ENCODE data around the gene PRKCZ. TPM values are rescaled to one million over a fixed set of nuclear protein-coding genes. Genes with fewer than 3 reads are reported as not detected.

PRKCZ gene
- polyA plus RNA-seq, 1 of the 3 experiments (the other 2 are of a cell fraction), result 24.2 TPM

- Histone ChIP-seq H2AFZ (ENCODE audit: low read depth) (no peak overlapping the region), H3K36me3 (replicated peaks in 1 of 2; ENCODE audit: control insufficient read depth in 1 of 2, insufficient read depth in 2 of 2, low read length in 1 of 2) (peaks cover 0 to under 1% of the 10 kb centered on the region in 2 experiments), H3K27me3 (ENCODE audit: insufficient read depth) (no peaks in the 10 kb centered on the region), H3K4me2 (no peak overlapping the region), H3K9ac (no peak overlapping the region), H4K20me1 (ENCODE audit: insufficient read depth) (no peaks in the 10 kb centered on the region), H3K79me2 (ENCODE audit: insufficient read depth) (no peaks in the 10 kb centered on the region), H3K9me2 (no peaks in the 10 kb centered on the region), H3K4me1 (ENCODE audit: control insufficient read depth in 1 of 2, insufficient read depth in 2 of 2, low read depth in 1 of 2, low read length in 1 of 2) (no peaks in the 10 kb centered on the region), H3K9me3 (no peaks in the 10 kb centered on the region), H3K4me3 (ENCODE audit: low read depth in 2 of 2, low read length in 1 of 2) (no peak overlapping the region), H3K27ac (ENCODE audit: low read depth in 2 of 2, low read length in 1 of 2) (no peak overlapping the region), H3F3A (replicated peaks; ENCODE audit: insufficient read depth) (no peaks in the 10 kb centered on the region)
- TF ChIP-seq NFIC (IDR thresholded peaks at IDR 0.05; ENCODE audit: borderline replicate concordance) (no peak), ELF1 (IDR thresholded peaks at IDR 0.05) (no peak), REST (IDR thresholded peaks at IDR 0.05; ENCODE audit: low read depth, low read length) (no peak), FOXJ3 (CRISPR knock-in tag; IDR thresholded peaks at IDR 0.05) (no peak), SIN3A (IDR thresholded peaks at IDR 0.05; ENCODE audit: borderline replicate concordance, low read depth, low read length) (no peak), JUND (IDR thresholded peaks at IDR 0.05) (no peak), GATA2 (CRISPR knock-in tag; IDR thresholded peaks at IDR 0.05) (no peak), FOSL2 (IDR thresholded peaks at IDR 0.05; ENCODE audit: borderline replicate concordance, low read depth) (no peak), GABPA (IDR thresholded peaks at IDR 0.05; ENCODE audit: low read depth) (no peak), EP300 (IDR thresholded peaks at IDR 0.05; ENCODE audit: borderline replicate concordance in 1 of 2, low read depth in 1 of 2, low read length in 1 of 2) (no peak), NRF1 (IDR thresholded peaks at IDR 0.05; ENCODE audit: low read depth, low read length) (no peak), ZBTB33 (IDR thresholded peaks at IDR 0.05; ENCODE audit: borderline replicate concordance, low read depth) (no peak), SMC3 (IDR thresholded peaks at IDR 0.05; ENCODE audit: low read depth, low read length) (no peak), CHD2 (IDR thresholded peaks at IDR 0.05; ENCODE audit: low read length, partially characterized antibody) (no peak)
- ChIA-PET CTCF (interaction anchor here (1.3 to 2.4 kb wide), 2 partner anchors 20 to 21 kb away, joined by 3 to 9 read pairs; no protein-coding TSS in a partner anchor), POLR2A (no interaction called here)
- 91% methylated on average over 16 of the region's 21 CpGs for WGBS (ENCODE audit: low lambda C conversion rate)
- DNase-seq, result no peak
Measured at GRCh38 chr1:2154022-2154421, 103.8 kb downstream of the PRKCZ start.

Data from SK-N-SH (cell line).